GM04504 (cell line): ENCODE measurements around the gene ALAS1.
"Not testable (repeated sequence)": the region's sequence is repeated elsewhere in the genome, so short reads cannot be mapped to it uniquely, and the experiment has no call there.

Experiments
- DNase-seq: peaks from one replicate; pipeline ENCODE4 v3.0.0-alpha.2; 2012; ENCODE audit warnings: low read depth

The ALAS1 gene

GRCh38 chr3:52176951-52177700, 20.8 kb upstream of the ALAS1 start:
- DNase-seq: no peak

- no peak for DNase-seq
Measured at GRCh38 chr3:52177701-52178042, 20.3 kb upstream of the ALAS1 start.

- not testable (repeated sequence) for DNase-seq
Measured at GRCh38 chr3:52178126-52178525, 19.8 kb upstream of the ALAS1 start.

- no peak for DNase-seq
Measured at GRCh38 chr3:52178537-52178936, 19.4 kb upstream of the ALAS1 start.

- peak; percentile 48 for DNase-seq
Measured at GRCh38 chr3:52181543-52181942, 16.4 kb upstream of the ALAS1 start.

GRCh38 chr3:52182196-52182595, 15.8 kb upstream of the ALAS1 start:
- DNase-seq: no peak

- no peak for DNase-seq
Measured at GRCh38 chr3:52182691-52183090, 15.3 kb upstream of the ALAS1 start.

GRCh38 chr3:52183786-52184445, 14.0 kb upstream of the ALAS1 start:
- no peak for DNase-seq

- no peak for DNase-seq
Measured at GRCh38 chr3:52184690-52185089, 13.3 kb upstream of the ALAS1 start.

- no peak for DNase-seq
Measured at GRCh38 chr3:52185311-52185710, 12.6 kb upstream of the ALAS1 start.

- DNase-seq: no peak
Measured at GRCh38 chr3:52185837-52186236, 12.1 kb upstream of the ALAS1 start.

- DNase-seq: no peak
Measured at GRCh38 chr3:52186729-52187128, 11.2 kb upstream of the ALAS1 start.

GRCh38 chr3:52188556-52188955, 9.4 kb upstream of the ALAS1 start:
- DNase-seq: no peak

GRCh38 chr3:52190294-52191074, 7.5 kb upstream of the ALAS1 start:
- DNase-seq: peak; percentile 54

- no peak for DNase-seq
Measured at GRCh38 chr3:52191663-52192062, 6.3 kb upstream of the ALAS1 start.

- DNase-seq: no peak
Measured at GRCh38 chr3:52193065-52193464, 4.9 kb upstream of the ALAS1 start.

GRCh38 chr3:52194485-52195290, 3.3 kb upstream of the ALAS1 start:
- no peak for DNase-seq

- DNase-seq: no peak
Measured at GRCh38 chr3:52195291-52195597, 2.7 kb upstream of the ALAS1 start.

- peak; percentile 64 for DNase-seq
Measured at GRCh38 chr3:52195823-52196331, 2.1 kb upstream of the ALAS1 start.

GRCh38 chr3:52196977-52197376, 983 bp upstream of the ALAS1 start:
- no peak for DNase-seq

GRCh38 chr3:52197499-52197841, 490 bp upstream of the ALAS1 start:
- DNase-seq: no peak
